AG08396 (cell line): ENCODE measurements around the gene TAF10.
A peak's percentile ranks its signal among the peaks of the same experiment; 100 is the strongest.

Experiments
- DNase-seq: peaks from one replicate; pipeline ENCODE4 v3.0.0; 2012; ENCODE audit warnings: low spot score, mixed read lengths

Gene TAF10

DNA sequence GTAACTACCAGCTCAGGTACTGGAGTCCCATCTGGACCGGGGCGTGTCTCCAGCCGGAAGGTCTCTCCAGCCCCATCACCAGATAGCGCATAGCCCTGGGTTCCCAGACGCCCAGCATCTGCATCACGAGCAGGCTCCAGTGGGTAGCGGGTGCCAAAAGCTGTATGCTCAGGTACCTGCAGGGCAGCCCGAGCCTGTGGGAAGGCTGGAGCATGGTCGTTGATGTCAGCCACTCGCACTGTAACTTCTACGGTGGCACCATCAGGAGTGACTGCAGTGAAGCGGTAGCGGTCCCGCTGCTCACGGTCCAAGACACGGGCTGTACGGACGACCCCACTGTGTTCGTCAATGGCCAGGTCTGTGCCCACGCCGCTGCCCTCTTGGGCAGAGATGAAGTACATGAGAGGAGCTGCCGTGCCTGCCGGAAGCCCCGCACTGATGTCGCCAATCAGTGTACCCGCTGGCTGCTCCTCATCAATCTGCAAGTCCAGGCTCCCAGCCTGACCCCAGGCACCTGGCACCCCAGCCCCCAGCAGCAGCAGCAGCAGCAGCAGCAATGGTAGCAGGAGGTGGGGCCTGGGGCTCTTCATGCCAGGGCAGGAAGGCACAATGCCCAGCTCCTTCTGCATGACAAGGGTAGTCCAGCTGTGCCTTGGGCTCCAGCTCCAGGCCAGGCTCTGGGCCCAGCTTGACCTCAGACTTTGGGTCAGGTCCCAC, 29.1 kb upstream of the TAF10 start:
- no peak for DNase-seq

DNA sequence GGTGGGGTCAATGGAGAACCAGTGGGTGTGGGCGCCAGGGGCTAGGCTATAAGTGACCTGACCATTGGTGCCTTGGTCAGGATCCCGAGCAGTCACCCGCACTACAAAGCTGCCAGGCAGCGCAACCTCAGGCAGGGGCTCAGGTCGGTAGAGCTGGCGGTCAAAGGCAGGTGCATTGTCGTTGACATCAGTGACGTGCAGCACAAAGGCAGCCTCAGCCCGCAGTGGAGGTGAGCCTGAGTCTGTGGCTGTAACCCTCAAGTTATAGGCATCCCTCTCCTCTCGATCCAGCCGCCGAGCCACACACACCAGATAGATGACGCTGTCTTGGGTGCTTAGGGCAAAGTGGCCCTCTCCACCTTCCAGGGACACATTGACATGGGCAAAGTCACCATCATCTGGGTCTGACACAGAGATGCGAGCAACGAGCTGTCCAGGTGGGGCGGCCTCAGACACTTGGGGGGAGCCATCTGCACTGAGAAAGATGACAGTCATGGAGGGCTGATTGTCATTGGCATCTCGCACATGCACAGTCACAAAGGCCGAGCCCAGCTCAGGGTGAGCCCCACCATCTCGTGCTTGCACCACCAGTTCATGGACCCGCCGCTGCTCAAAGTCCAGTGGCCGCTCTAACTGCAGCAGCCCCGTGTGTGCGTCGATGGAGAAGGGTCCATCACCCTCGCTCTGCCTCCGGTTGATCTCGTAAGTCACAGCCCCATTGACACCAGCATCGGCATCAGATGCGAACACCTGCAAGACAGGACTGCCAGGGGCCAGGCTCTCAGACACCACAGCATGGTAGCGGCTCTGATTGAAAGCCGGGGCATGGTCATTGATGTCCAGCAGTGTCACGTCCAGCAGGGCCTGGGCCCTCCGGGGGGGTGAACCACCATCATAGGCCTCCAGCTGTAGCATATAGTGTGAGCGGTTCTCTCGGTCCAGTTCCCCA, 28.3 kb upstream of the TAF10 start:
- DNase-seq: no peak

DNA sequence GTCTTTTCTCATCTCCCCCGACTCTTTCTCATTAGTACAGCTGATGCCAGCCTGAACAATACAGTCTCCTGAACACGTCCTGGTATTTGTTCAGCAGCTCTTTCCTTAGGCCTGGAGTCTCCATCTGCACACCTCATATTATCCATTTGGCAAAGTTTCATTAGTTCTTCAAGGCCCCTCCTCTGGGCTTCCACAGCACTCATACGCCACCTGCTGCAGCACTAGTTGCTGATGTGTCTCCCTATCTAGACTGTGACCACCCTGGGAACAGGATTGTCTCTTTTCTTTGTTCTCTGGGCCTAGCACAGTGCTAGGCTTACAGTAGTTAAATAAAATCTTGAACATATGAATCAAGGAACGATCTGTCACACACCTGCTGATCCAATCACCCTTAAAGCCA, 26.4 kb upstream of the TAF10 start:
- no peak for DNase-seq

DNA sequence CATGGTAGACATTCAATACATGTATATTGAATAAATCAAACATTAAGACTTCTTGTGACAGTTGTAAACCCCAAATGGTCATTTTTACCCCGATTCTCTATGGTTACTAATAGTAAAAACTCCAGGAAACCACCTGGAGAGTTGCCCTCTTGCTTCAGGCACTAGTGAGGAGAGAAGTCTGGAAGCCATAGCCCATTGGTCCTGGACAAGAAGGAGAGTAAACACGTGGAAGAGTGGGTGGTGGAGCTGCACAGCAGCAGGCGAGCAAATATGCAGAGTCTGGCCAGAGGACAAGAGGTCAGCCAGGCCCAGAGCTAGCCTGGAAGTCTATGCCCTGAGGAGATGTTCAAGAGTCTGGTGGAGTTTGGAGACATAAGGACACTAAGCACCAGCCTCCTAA, 25.9 kb upstream of the TAF10 start:
- DNase-seq: peak; percentile 82

DNA sequence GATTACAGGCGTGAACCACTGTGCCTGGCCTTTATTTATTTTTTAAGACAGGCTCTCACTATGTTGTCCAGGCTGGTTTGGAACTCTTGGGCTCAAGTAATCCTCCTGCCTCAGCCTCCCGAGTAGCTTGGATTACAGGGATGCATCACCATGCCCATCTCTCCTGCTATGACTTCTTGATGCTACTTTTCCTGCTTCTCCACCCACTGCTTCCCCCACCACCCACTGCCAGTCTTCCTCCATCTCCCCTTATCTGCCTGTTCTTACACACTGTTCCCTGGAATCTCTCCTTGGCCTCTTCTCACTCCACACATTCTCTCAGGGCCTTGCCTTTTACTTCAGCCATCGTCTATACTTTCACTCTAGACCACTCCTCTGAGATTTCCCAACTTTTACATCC, 24.5 kb upstream of the TAF10 start:
- DNase-seq: no peak

DNA sequence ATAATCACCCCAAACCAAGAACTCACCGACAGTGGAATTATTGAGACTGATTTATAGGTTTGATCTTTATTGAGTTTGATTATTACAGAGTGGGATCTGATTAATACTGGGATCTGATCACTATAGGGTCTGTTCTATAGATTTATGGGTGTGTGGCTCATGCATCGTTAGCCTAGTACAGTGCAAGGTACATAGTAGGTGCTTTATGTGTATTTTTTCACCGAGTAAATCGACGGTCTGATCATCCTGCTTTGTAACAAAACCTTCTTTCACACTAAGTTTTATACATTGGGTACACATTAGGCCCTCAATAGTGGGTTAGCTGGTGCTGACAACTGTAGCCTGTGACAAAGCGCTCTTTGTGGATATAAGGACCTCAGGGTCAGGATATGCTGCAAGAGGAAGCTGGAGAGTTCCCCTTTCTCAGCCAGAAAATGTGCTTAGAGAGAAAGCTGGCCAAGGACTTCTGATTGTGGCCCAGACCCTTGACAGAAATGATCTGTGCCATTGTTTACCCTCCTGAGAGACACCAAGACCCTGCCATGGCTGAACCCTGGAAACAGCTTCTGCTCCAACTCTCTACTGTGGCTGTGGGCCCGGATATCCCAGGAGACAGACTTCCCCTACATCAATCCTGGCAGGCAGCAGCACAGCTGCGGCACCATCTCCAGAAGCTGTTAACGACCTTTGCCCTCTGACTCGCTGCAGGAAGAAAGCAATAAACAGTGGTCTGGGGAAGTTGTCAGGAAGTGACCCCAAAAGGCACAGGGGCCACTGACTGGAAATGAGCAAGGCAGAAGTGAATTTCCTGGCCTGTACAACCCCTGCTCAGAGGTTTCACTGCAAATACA, 23.3 kb upstream of the TAF10 start:
- DNase-seq: peak; percentile 51

DNA sequence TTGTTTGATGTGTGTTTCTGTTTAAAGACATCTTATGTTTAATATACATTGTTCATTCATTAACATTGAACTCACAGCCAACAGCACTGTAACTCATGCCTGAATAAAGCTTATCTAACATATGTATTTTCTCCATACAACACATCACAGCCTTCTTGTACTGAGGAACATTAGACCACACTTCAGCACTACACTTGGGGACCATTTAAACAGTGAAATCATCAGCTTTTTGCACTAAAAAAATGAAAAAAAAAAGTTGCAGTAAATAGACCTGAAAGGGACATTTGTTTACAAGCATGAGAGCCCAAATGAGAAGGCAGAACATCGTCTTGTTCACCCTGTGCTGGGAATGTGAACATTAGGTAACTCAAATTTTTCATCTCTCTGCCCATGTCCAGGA, 22.5 kb upstream of the TAF10 start:
- no peak for DNase-seq

DNA sequence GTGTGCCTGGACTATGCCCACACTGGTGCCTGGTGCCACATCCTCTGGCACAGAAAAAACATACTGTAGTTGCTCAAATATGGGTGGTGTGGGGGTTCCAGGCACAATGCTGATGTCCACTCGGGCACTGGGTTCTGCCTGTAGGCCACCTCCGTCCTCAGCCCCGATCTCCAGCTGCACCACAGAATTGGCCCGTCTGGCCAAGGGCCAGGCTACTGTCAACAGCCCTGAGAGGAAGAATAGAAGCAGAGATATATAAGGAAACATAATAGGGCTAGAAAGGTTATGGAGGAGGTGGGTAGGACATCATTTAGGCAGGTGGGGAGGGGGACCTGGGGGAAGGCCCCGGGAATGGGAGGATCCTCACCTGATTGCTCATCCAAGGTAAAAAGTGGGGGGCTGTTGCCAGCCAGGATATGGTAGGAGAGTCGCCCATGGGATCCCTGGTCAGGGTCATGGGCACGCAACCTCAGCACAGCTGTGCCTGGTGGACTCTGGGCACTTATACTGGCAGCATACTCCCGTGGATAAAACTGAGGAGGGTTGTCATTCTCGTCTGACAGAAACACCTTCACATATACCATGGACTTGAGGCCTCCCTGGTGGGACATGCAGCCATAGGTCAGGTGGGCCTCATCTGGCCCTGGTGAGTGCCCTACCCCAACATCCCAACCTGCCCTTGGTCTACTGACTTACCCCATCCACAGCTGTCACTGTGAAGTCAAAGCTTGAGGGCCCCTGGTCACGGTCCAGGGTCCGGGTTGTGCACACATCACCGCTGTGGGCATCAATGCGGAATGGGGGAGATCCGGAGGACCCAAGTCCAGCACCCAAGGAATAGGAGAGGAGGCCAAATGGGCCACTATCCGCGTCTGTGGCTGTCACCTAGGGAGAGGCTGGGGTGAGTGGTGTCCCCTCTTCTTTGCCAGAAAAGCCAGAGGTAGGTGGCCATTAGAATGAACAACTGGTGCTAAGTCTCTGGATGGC, 21.7 kb upstream of the TAF10 start:
- no peak for DNase-seq

DNA sequence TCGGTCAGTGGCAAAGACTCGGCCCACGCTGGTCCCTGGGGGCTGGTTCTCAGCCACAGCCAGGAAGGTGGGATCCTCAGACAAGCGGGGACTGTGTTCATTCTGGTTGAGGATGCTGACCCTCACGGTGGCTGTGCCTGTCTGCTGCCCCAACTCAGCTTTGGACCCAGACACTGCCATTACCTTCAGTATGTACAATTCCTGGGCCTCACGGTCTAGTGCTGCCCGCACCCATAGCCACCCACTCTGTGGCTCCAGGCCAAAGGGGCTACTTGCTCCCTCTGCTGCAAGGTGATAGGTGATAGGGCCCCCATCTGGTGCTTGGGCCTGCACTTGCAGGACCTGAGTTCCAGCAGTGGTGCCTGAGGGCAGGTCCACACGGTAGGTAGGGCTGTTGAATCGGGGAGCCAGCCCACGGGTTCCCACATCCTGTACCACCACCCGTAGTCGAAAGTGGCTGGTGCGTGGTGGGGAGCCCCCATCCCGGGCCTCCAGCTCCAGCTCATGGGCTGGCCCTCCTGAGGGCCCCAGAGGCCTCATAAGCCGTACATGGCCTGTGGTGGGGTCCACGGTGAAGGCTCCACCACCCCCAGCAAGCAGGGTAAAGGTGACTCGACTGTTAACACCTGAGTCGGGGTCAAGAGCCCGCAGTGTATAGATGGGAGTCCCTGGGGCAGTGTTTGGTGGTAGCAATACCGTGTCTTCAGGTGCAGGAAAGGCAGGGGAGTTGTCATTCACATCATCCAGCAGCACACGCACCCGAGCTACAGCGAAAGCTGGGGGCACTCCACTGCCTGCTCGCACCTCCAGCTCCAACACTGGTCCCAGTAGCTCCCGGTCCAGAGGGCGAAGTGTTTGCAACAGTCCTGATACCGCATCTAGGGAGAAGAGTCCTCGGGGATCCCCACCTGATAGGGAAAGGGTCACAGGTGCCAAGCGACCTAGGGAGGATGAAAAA, 20.4 kb upstream of the TAF10 start:
- no peak for DNase-seq

DNA sequence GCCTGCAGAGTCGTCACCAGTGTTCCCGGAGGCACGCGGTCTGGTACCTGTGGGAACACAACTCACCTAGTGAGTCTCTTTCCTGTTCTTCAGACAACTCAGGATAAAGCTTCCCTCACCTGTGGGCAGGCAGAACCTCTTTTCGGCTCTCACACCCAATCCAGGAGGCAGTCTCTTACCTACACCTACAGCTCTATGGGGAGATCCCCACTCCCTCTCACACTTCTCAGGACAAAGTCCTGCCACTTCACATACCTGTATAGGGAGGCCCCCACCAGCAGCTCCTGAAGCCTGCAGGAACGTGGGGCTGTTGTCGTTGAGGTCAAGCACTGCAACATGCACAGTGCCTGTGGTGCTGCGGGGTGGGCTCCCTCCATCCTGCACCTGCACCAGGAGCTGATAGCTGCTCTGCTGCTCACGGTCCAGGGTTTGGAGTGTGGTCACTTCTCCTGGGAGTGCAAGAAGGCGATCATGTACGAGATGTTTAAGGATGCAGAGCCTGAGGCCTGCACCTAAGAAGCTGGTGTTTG, 19.4 kb upstream of the TAF10 start:
- no peak for DNase-seq

DNA sequence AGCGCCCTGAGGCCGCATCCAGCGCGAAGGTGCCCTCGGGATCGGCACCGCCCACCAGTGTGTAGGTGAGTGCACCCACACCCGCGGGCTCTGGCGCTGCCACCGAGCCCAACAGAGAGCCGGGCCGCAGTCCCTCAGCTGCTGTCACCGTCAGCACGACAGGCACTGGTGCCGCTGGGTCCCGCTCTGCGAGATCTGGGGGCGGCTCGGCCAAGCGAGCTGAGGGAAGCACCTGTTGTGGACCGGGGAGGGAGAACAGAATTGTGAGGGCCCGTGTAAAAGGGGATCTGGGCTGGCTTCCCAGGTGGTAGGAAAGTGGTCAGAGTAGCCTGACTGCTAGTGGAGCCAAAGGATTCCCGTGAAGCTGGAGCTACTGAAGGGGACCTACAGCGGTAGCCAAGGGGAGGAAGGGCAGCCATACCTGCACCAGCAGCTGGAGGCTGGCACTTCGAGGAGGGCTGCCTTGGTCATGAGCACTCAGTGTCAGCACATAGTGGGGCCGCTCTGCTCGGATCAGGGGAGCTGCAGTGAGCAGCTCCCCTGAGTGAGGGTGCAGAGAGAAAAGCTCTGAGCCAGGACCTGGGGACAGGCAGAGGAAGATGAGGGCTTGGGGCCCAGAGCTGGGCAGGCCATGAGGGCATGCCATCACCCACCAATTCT, 18.7 kb upstream of the TAF10 start:
- DNase-seq: no peak

DNA sequence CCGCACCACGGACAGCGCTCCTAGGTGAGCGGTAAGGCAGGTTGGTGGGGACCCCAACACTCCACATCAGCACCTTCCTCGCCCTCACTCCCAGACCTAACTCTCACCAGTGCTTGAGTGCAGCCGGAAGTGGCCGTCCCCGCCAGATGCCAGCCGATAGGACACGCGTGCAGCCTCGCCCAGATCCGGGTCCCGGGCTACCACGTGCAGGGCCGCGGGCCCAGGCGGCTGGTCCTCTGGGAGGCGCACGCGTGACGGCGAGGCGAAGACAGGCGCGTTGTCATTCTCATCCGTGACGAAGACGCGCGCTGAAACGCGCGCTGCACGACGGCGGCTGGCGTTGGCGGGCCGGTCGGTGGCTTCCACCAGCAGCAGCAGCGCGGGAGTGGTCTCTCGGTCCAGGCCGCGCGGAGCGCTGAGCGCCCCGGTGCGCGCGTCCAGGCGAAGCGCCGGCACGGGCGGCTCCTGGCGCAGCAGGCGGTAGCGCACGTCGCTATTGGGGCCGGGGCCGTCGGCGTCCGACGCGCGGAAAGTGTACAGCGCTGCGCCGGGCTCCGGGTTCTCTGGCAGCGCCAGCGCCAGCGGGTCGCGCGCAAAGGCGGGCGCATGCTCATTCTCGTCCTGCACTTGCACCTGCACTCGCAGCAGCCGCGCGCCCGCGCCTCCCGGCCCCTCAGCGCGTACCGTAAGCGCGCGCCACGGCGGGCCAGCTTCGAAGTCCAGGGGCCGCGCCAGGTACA, 18.0 kb upstream of the TAF10 start:
- no peak for DNase-seq

DNA sequence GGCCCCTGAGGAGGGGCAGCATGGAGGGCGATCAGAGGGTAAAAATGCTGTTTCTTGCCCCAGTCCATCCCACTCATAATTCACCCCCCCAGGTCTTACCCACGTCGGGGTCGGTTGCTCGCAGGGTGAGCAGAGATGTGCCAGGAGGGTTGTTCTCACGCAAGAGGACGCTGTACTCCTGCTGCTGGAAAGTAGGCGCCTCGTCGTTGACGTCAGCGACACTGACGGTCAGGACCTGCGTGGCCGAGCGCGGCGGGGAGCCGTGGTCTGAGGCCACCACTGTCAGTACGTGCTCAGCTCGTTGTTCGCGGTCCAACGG, 17.5 kb upstream of the TAF10 start:
- DNase-seq: no peak

DNA sequence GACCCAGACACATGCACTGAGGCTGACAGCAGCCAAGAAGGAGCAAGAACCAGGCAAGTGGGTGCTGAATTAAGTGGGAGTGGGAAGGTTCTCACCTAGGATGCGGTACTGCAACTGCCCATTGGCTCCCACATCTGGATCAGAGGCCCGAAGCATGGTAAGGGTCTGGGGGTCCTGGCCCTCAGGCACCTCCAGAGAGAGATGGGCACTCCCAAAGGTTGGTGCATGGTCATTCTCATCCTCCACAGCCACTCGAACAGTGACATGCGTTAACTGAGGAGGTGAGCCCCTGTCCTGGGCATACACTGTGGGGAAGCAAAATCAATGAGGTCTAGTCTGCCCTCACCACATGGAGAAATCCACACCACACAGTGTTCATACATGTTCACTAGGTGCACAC, 16.5 kb upstream of the TAF10 start:
- no peak for DNase-seq

DNA sequence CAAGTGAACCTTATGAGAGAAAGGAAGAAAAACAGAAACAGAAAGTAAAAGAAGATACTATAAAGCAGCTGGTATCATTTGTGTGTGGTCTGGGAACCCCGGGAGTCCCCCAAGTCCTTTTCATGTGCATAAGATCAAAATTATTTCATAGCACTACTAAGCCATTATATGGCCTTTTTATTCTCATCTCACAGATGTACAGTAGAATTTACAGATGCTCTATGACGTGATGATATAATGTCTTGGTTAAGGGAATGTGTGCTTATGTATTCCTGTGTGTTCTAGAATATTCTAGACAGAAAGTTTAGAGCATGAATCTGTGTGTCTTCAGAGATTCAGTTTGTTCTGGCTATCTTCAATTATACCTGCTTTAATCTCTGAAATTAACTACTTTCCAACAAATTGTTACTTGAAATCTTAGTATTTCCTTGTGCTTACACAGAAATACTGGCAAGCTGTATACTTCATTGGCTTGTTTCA, 15.8 kb upstream of the TAF10 start:
- DNase-seq: no peak

DNA sequence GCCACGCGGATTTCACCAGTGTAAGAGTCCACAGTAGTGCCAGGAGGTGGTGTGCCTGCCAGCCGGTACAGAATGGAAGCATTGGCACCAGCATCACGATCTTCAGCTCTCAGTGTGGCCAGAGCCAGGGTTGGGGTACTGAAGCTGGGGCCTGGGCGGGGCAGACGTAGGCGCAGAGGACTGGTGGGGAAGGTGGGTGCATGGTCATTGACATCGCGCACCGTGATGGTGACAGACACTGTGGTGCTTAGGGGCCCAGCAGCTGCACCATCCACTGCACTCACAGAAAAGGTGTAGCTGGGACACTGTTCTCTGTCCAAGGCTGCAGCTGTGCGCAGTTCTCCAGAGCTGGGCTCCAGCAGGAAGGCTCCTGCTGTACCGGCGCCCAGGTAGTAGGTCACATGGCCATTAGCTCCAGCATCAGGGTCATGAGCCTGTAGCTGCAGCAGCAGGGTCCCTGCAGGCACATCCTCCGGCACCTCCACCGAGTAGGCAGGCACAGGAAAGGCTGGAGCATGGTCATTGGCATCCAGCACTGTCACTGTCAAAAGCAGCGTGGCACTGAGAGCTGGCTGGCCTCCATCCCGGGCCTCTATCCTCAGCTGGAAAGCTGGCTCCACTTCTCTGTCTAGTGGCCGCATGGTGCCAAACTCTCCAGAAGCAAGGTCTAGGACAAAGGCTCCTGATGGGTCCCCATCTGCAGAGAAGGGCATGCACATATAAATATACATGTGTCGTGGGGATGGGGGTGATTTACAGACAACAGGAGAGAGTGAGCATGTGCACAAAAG, 15.2 kb upstream of the TAF10 start:
- no peak for DNase-seq

DNA sequence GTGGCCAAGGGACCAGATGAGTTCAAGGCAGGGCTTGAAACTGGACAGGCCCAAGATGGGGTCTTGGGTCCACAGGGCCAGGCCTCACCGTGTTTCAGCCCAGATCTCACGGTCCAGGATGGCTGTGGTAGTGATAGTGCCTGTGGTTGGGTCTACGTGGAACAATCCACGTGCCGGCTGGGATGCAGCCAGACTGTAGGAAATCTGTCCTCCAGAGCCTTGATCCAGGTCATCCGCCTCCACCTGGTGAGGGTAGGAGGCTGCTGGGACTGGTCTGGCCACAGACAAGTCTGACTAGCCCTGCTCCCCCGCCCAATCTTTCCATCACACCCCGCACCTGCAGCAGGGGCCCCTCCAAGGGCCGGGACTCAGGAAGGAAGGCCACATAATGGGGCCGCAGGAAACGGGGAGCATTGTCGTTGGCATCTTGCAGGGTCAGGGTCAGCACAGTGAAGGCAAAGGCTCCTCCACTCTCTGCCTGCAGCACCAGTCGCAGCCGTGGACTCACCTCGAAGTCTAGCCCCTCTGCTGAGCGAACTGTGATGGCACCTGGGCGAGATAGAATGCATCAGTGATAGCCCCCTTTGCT, 13.9 kb upstream of the TAF10 start:
- DNase-seq: no peak
